Measurements from ENCODE around the gene DOCK7. TPM values are rescaled to one million over a fixed set of nuclear protein-coding genes. Genes with fewer than 3 reads are reported as not detected.
"Not testable (repeated sequence)": the region's sequence is repeated elsewhere in the genome, so short reads cannot be mapped to it uniquely, and the experiment has no call there.

DOCK7 gene
- total RNA-seq, 2 donors from 2014 or later, result 18.8 to 22.0 TPM

- H3K4me3 Mint-ChIP-seq; ATAC-seq (replicated peaks); H3K27ac Mint-ChIP-seq; H3K4me1 Mint-ChIP-seq; H3K9me3 Mint-ChIP-seq; H3K27me3 Mint-ChIP-seq; H3K36me3 Mint-ChIP-seq (ENCODE audit: low read depth): not testable (repeated sequence)
These were observed 121.0 kb downstream of the DOCK7 start for GRCh38 chr1:62567182-62567581.

DNA sequence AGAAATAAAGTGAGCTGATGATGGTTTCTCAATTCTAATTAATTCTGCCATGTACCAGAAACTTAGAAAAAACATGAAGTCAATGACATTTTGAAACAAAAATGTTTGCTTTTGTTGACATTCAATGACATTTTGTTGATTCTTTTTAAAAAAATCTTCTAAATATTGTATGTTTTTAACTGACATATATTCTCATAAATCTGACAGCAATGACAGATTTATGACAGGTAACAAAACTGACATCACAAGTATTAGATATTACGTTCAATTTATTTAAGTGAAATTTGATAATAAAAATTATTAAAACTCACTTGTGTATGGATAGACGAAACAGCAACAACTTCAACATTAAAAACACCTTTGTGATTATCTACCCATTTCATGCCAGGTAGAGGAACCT lies 126.9 kb downstream of the DOCK7 start:
- Mint-ChIP-seq H3K4me3 (no peak overlapping the region), H3K27ac (no peak overlapping the region), H3K4me1 (no peaks in the 10 kb centered on the region), H3K36me3 (ENCODE audit: low read depth) (peaks cover 10% of the 10 kb centered on the region), H3K27me3 (no peaks in the 10 kb centered on the region), H3K9me3 (peaks cover 3% of the 10 kb centered on the region)
- ATAC-seq (replicated peaks), result no peak

GRCh38 chr1:62544570-62544969 lies 143.6 kb downstream of the DOCK7 start:
- no peaks in the 10 kb centered on the region for H3K9me3 Mint-ChIP-seq
- H3K4me3 Mint-ChIP-seq, result no peak overlapping the region
- ATAC-seq (replicated peaks), result no peak
- no peaks in the 10 kb centered on the region for H3K27me3 Mint-ChIP-seq
- no peaks in the 10 kb centered on the region for H3K4me1 Mint-ChIP-seq
- H3K27ac Mint-ChIP-seq, result no peak overlapping the region
- H3K36me3 Mint-ChIP-seq (ENCODE audit: low read depth), result peaks cover 12% of the 10 kb centered on the region

- Mint-ChIP-seq H3K27ac (no peak overlapping the region), H3K36me3 (ENCODE audit: low read depth) (peaks cover 27% of the 10 kb centered on the region), H3K4me3 (no peak overlapping the region), H3K27me3 (no peaks in the 10 kb centered on the region), H3K4me1 (no peaks in the 10 kb centered on the region), H3K9me3 (no peaks in the 10 kb centered on the region)
- ATAC-seq (replicated peaks), result no peak
These were observed 147.1 kb downstream of the DOCK7 start for GRCh38 chr1:62541048-62541447.

GRCh38 chr1:62539028-62539447 lies 149.1 kb downstream of the DOCK7 start:
- no peaks in the 10 kb centered on the region for H3K4me1 Mint-ChIP-seq
- no peaks in the 10 kb centered on the region for H3K9me3 Mint-ChIP-seq
- H3K27me3 Mint-ChIP-seq, result no peaks in the 10 kb centered on the region
- no peak overlapping the region for H3K27ac Mint-ChIP-seq
- no peak overlapping the region for H3K4me3 Mint-ChIP-seq
- no peak for ATAC-seq (replicated peaks)
- H3K36me3 Mint-ChIP-seq (ENCODE audit: low read depth), result peaks cover 36% of the 10 kb centered on the region

- Mint-ChIP-seq H3K27me3 (no peaks in the 10 kb centered on the region), H3K4me1 (no peaks in the 10 kb centered on the region), H3K9me3 (no peaks in the 10 kb centered on the region), H3K4me3 (no peak overlapping the region), H3K36me3 (ENCODE audit: low read depth) (peaks cover 24% of the 10 kb centered on the region), H3K27ac (no peak overlapping the region)
- ATAC-seq (replicated peaks), result no peak
These were observed 151.3 kb downstream of the DOCK7 start for GRCh38 chr1:62536865-62537264.

GRCh38 chr1:62530516-62531154 lies 157.6 kb downstream of the DOCK7 start:
- Mint-ChIP-seq H3K27me3 (no peaks in the 10 kb centered on the region), H3K9me3 (no peaks in the 10 kb centered on the region), H3K36me3 (ENCODE audit: low read depth) (peaks cover 5% of the 10 kb centered on the region), H3K27ac (no peak overlapping the region), H3K4me1 (no peaks in the 10 kb centered on the region), H3K4me3 (no peak overlapping the region)
- ATAC-seq (replicated peaks), result no peak

DNA sequence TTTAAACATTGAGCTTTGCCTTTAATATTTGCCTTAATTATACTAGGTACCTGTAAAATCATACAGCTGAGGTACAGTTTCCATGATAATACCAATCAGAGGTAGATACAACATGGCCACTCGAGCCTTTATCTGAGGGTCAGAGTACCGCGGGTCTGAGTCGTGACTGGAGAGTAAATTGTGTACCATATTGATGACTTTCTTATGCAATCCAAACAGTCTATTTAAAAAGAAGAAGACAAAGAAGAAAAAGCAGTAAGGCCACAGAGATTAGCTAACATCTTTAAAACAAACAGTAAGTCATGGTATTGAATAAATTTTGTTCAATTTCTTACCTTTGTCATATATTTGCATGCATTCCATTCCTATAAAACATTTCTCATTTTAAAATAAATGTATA lies 159.0 kb downstream of the DOCK7 start:
- Mint-ChIP-seq H3K36me3 (ENCODE audit: low read depth) (no peaks in the 10 kb centered on the region), H3K4me1 (no peaks in the 10 kb centered on the region), H3K27me3 (no peaks in the 10 kb centered on the region), H3K9me3 (no peaks in the 10 kb centered on the region), H3K27ac (no peak overlapping the region), H3K4me3 (no peak overlapping the region)
- ATAC-seq (replicated peaks), result no peak

DNA sequence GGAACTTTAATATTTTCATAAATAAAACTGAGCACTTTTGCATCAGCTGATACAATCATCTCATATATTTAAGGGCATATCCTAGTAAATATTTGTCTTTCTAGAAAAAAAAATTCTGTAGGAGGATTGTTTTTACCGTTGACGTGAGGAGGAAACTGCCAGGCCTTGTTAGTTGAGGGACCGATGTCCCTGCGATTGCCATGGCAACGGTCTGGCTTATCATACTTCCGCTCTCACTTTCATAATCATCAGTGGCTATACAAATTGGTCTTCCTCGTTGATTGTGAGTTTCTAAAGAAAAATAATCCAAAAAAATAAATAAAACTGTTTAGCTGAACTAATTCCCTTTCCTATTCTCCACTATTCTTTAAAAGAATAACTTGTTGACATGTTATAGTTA lies 160.2 kb downstream of the DOCK7 start:
- no peaks in the 10 kb centered on the region for H3K27me3 Mint-ChIP-seq
- no peak overlapping the region for H3K4me3 Mint-ChIP-seq
- no peak overlapping the region for H3K27ac Mint-ChIP-seq
- H3K4me1 Mint-ChIP-seq, result no peaks in the 10 kb centered on the region
- no peaks in the 10 kb centered on the region for H3K36me3 Mint-ChIP-seq (ENCODE audit: low read depth)
- no peaks in the 10 kb centered on the region for H3K9me3 Mint-ChIP-seq
- no peak for ATAC-seq (replicated peaks)

GRCh38 chr1:62527346-62527745 lies 160.8 kb downstream of the DOCK7 start:
- H3K4me1 Mint-ChIP-seq; ATAC-seq (replicated peaks); H3K36me3 Mint-ChIP-seq (ENCODE audit: low read depth); H3K27me3 Mint-ChIP-seq; H3K4me3 Mint-ChIP-seq; H3K27ac Mint-ChIP-seq; H3K9me3 Mint-ChIP-seq: not testable (repeated sequence)

- Mint-ChIP-seq H3K27ac (no peak overlapping the region), H3K27me3 (no peaks in the 10 kb centered on the region)
- ATAC-seq (replicated peaks), result no peak
These were observed 164.3 kb downstream of the DOCK7 start for GRCh38 chr1:62523860-62524259.

GRCh38 chr1:62516600-62516999 lies 171.6 kb downstream of the DOCK7 start:
- ATAC-seq (replicated peaks), result no peak
- H3K27me3 Mint-ChIP-seq, result no peaks in the 10 kb centered on the region

More at GRCh38 chr1:62523860-62524259, 164.3 kb downstream of the DOCK7 start:
- H3K4me1 Mint-ChIP-seq, result no peaks in the 10 kb centered on the region
- peaks cover 5% of the 10 kb centered on the region for H3K9me3 Mint-ChIP-seq
- no peak overlapping the region for H3K4me3 Mint-ChIP-seq
- H3K36me3 Mint-ChIP-seq (ENCODE audit: low read depth), result peaks cover 18% of the 10 kb centered on the region

GRCh38 chr1:62514746-62515423 lies 173.3 kb downstream of the DOCK7 start:
- Mint-ChIP-seq H3K27me3 (no peaks in the 10 kb centered on the region), H3K27ac (no peak overlapping the region), H3K4me1 (no peaks in the 10 kb centered on the region), H3K4me3 (no peak overlapping the region), H3K9me3 (peaks cover 5% of the 10 kb centered on the region), H3K36me3 (ENCODE audit: low read depth) (peaks cover 21% of the 10 kb centered on the region)
- no peak for ATAC-seq (replicated peaks)

More at GRCh38 chr1:62516600-62516999, 171.6 kb downstream of the DOCK7 start:
- H3K9me3 Mint-ChIP-seq, result peaks cover 5% of the 10 kb centered on the region
- H3K36me3 Mint-ChIP-seq (ENCODE audit: low read depth), result peaks cover 29% of the 10 kb centered on the region
- H3K4me1 Mint-ChIP-seq, result no peaks in the 10 kb centered on the region
- H3K4me3 Mint-ChIP-seq, result no peak overlapping the region
- no peak overlapping the region for H3K27ac Mint-ChIP-seq

DNA sequence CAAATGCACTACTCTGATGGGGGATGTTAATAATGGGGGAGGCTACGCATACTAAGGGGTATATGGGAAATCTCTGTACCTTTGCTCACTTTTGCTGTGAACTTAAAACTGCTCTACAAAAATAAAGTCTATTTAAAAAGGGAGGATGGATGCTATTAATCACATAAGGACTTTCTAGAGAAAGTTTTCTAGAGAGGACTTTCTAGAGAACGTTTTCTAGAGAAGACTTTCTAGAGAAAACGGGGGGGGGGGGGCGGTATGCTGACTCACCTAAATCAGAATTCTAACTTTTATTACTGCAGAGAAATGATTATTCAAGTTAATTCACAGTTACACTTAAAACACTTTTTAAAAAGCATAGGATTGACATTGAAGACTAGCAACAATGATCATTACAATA lies 175.2 kb downstream of the DOCK7 start:
- H3K9me3 Mint-ChIP-seq, result no peaks in the 10 kb centered on the region
- no peaks in the 10 kb centered on the region for H3K4me1 Mint-ChIP-seq
- no peaks in the 10 kb centered on the region for H3K27me3 Mint-ChIP-seq
- ATAC-seq (replicated peaks), result no peak
- H3K27ac Mint-ChIP-seq, result no peak overlapping the region
- H3K4me3 Mint-ChIP-seq, result no peak overlapping the region
- H3K36me3 Mint-ChIP-seq (ENCODE audit: low read depth), result peaks cover 15% of the 10 kb centered on the region

DNA sequence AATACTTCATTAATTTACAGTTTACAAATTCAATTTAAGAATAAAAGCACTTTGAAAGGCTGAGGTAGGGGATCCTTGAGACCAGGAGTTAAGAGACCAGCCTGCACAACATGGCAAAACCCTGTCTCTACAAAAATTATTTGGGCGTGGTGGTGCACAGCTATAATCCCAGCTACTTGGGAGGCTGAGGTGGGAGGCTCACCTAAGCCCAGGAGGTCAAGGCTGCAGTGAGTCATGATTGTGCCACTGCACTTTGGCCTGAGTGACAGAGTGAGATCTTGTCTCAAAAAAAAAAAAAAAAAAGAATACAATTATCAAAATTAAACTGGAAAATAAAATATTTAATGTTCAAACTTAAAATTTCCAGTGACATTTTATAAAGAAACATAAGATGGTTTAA lies 179.2 kb downstream of the DOCK7 start:
- no peak overlapping the region for H3K4me3 Mint-ChIP-seq
- no peaks in the 10 kb centered on the region for H3K9me3 Mint-ChIP-seq
- peaks cover 15% of the 10 kb centered on the region for H3K36me3 Mint-ChIP-seq (ENCODE audit: low read depth)
- no peak for ATAC-seq (replicated peaks)
- no peaks in the 10 kb centered on the region for H3K27me3 Mint-ChIP-seq
- no peaks in the 10 kb centered on the region for H3K4me1 Mint-ChIP-seq
- no peak overlapping the region for H3K27ac Mint-ChIP-seq

Measured in activated T-helper 17 cell treated with anti-CD3 and anti-CD28 coated beads, Interleukin-2, amount 50 U/mL, for 72 hours (primary cell).